GM18858 (cell line): Measurements from ENCODE around the gene SEC14L1.
"Not testable (repeated sequence)": the region's sequence is repeated elsewhere in the genome, so short reads cannot be mapped to it uniquely, and the experiment has no call there.

Experiments
- ATAC-seq: cut with Tn5 transposase; IDR thresholded peaks from one replicate; pipeline ENCODE4 v1.9.1; 2021; ENCODE audit not compliant: unreplicated experiment

Gene SEC14L1

GRCh38 chr17:77115947-77116346 lies 24.8 kb upstream of the SEC14L1 start:
- no peak for ATAC-seq

DNA sequence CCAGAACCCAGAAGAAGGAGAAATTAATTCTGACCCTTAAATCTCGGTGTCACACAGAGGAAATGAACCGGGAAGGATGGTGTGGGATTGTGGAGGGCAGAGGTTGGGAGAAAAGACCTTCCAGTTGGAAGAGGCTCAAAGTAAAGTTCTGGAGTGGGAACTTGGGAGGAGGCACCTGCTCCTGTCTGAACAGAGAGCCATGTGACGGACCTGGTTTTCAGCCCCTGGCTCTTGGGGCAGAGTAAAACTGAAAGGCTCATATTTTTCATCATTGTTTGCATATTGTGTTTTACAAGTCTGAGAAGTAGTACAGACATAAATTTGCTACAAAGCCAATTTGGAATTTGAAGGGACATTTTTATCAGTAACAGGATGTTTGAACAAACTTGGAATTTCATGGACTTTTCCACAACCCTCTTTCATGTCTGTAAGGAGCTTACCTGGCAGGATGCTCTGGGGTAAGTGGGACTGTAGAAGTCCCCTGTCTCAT lies 24.4 kb upstream of the SEC14L1 start:
- ATAC-seq = no peak

- ATAC-seq = no peak
These were observed 23.4 kb upstream of the SEC14L1 start for GRCh38 chr17:77117415-77117814.

DNA sequence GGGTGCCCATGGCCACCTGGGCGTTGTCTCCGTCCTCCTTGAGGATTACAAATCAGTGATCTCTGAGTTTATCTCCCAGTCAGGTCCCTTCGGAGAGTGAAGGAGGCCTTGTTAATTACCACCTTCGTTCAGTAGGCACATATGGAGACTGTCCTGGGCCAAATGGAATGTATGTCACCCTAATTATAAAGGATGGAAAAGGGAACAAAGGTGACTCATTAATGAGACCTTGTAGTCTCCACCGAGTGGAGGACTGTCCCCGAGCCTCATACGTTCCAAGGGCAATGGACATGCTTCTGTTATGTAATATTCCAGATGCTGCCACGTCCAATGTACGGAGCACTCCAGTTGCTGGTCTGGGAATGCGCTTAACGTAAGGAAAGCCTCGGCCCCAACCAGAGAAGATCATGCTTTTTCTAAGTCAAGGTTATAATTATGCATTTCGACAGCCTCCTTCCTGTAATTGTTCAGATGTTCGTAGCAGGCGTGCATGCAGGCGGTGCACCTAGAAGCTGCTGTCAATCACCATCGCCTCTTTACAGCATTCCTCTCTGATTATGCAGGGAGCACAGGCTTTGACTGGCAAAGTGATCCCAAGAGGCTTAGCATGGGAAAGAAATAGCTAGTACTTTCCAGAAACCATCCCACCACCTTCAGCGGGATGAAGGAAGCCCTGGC lies 22.4 kb upstream of the SEC14L1 start:
- no peak for ATAC-seq

- no peak for ATAC-seq
These were observed 21.0 kb upstream of the SEC14L1 start for GRCh38 chr17:77119668-77120301.

- ATAC-seq = no peak
These were observed 19.9 kb upstream of the SEC14L1 start for GRCh38 chr17:77120868-77121267.

- no peak for ATAC-seq
These were observed 16.4 kb upstream of the SEC14L1 start for GRCh38 chr17:77124192-77124889.

DNA sequence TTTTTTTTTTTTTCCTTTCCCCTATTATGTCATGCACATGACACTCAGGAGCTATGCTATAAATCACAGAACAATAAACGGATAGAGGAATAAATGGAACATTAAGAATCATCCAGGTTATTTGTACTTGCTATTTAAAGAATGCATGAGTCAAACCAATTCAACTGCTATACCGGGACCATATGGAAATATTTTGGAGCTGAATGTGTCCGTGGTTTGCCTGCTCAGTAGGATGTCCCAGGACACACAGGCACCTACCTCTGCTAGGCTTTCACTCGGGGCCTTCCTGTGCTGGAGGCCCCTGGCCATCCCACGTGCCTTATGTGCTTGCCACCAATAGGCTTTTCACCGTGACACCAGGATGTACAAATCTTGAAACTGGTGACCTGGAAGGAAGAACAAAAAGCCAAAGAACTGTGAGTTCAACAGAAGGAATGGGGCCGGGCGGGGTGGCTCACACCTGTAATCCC lies 15.3 kb upstream of the SEC14L1 start:
- no peak for ATAC-seq

DNA sequence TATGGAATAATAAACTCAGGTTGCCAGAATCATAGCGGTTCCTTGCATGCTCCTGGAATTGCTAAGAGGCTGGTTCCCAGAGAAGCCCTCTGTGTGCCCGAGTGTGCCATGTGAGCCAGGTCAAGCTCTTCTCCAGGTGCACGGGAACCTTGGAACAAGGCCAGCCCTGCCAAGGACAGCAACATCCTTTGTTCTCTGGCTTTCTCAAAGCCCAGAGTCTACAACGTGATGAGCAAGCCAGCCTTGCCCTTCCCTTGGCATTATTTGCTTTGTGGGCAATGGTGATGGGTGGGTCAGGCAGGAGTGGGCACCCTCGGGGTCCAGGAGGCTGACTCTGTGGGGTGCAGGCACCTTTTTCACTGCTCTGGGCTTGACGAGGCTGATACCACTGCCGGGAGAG lies 14.2 kb upstream of the SEC14L1 start:
- no peak for ATAC-seq

- ATAC-seq = no peak
These were observed 12.9 kb upstream of the SEC14L1 start for GRCh38 chr17:77127735-77128361.

DNA sequence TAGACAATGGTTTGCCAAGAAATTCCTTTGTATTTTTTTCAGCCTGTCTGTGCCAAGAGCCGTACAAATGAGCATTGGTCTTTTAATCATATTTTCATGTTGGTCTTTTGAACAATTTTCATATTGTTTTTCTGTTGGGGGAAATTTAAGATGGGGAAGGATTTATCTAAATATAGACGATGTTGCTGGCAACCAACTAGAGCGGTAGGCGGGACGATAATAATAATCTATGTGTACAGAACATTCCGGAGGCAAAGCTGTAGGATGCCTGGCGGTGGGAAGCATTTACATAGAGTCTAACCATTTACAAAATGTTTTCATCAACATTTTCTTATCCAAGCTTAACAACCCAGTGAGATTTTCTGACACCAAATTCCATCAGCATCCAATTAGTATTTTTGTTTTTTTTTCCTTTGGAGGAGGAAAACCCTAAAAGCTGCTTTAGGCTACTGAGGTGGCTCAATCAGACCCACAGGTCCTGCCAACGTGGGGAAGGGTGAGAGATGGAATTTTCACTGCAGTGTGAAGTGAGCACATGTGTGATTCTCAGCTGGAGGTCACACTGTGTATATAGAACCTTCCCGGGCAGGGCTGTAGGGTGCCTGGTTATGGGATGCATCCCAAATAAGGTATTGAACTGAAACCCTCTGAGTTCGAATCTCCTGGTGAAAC lies 11.7 kb upstream of the SEC14L1 start:
- no peak for ATAC-seq

GRCh38 chr17:77129568-77130301 lies 11.0 kb upstream of the SEC14L1 start:
- no peak for ATAC-seq

DNA sequence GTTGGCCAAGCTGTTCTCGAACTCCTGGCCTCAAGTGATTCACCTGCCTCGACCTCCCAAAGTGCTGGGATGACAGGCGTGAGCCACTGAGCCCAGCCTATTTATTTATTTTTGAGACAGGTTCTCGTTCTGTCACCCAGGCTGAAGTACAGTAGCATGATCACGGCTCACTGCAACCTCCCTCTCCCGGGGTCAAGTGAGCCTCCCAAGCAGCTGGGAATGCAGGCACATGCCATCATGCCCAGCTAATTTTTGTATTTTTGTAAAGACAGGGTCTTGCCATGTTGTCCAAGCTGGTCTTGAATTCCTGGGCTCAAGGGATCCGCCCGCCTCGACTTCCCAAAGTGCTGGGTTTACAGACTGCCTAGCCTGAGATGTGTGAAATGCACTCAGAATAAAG lies 10.2 kb upstream of the SEC14L1 start:
- no peak for ATAC-seq

GRCh38 chr17:77131904-77132303 lies 8.9 kb upstream of the SEC14L1 start:
- ATAC-seq = no peak

DNA sequence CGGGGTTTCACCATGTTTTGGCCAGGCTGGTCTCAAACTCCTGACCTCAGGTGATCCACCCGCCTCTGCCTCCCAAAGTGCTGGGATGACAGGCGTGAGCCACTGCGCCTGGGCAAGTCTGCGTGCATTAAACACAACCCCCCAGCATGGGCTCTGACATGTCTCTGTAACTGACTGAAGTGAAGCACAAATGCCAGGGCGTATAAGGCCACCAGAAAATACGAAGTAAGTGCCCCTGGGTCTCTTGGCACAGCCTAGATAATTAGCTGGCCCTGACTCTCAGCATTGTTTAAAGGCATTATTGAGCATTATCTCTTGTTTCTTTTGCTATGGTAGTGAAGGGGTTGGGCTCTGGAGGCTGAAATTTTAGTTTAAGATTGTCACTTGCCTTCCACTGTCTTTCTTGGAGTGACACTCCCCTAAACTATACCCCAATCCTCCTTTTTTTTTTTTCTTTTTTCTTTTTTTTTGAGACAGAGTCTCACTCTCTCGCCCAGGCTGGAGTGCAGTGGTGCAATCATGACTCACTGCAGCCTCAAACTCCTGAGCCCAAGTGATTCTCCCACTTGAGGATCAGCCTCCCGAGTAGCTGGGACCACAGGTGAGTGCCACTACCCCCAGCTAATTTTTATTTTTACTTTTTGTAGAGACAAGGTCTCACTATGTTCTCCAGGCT lies 8.2 kb upstream of the SEC14L1 start:
- ATAC-seq = no peak

DNA sequence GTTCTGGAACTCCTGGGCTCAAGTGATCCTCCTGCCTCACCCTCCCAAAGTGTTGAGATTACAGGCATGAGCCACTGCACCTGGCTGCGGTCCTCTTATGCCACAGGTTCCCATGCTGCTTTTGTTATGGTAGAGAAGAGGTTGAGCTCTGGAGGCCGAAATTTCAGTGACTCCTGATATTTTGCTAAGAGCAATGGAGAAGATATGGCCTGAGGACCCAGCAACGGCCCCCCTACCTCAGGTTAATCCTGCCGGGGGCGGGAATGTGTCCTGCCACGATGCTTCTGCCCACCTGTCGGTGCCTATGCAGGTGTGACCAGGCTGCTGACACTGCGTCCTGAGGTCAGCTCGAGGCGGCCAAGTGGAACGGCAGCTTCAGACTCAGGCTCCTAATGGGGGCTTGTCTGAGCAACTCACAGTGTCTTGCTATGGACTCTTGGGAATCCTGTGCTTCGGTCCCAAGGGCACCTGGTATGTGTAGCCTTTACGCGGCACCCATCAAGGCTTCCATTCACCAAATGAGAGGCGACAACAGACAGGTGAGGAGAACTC lies 7.6 kb upstream of the SEC14L1 start:
- ATAC-seq = no peak

GRCh38 chr17:77136420-77136767 lies 4.4 kb upstream of the SEC14L1 start:
- ATAC-seq = no peak

DNA sequence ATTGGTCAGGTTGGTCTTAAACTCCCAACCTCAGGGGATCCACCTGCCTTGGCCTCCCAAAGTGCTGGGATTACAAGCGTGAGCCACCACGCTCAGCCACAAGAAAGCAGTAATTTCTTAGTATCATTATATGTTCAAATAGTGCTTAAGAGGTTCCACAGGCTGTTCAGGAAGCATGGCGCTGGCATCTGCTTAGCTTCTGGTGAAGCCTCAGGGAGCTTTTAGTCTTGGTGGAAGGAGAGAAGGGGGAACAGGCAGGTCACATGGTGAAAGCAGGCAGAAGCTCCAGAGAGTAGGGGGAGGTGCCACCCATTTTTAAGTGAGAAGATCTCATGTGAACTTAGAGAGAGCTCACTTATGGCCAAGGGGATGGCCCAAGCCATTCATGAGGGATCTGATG lies 3.7 kb upstream of the SEC14L1 start:
- no peak for ATAC-seq

DNA sequence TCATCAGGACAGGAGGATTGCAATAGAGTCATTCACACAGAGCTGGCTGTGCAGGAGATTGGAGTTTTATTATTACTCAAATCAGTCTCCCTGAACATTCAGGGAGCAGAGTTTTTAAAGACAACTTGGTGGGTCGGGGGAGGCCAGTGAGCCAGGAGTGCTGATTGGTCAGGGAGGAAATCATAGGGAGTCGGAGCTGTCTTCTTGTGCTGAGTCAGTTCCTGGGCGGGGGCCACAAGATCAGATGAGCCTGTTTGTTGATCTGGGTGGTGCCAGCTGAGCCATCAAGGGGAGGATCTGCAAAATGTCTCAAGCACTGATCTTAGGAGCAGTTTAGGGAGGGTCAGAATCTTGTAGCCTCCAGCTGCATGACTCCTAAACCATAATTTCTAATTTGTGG lies 2.9 kb upstream of the SEC14L1 start:
- not testable (repeated sequence) for ATAC-seq
